ENCODE data around the gene ADCY9. TPM values are rescaled to one million over a fixed set of nuclear protein-coding genes. Genes with fewer than 3 reads are reported as not detected.

ADCY9 gene
- polyA plus RNA-seq, 1 donor from 2014 or later: 6.3 TPM

DNA sequence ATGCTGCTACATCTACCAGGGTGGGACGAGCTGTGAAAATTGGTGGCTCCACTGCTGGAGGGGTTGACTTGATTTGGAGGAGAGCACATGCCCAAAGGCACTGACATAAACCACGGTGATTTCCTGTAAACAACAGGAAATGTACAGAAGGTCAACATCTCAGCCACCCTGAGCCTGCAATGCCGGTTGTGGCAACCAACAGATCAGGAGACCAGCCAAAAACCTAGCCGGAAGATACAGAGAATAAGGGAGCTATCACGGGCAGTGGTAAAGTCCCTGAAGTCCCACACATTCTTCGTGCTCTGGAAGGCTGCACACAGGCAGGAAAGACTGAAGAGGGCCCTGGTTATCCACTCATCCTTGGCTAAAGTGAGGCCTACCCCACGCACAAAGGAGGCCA lies 56.2 kb downstream of the ADCY9 start:
- no peaks in the 10 kb centered on the region for H3K79me2 ChIP-seq (replicated peaks; ENCODE audit: insufficient read depth, low read length)
- no peak overlapping the region for H3K27ac ChIP-seq (ENCODE audit: low read length)
- no peak overlapping the region for H3K4me2 ChIP-seq (ENCODE audit: low read length)
- no peaks in the 10 kb centered on the region for H3F3A ChIP-seq (ENCODE audit: insufficient read depth, low read length, poor library complexity, severe bottlenecking)
- no peaks in the 10 kb centered on the region for H3K27me3 ChIP-seq (ENCODE audit: insufficient read depth, low read depth, low read length)
- TF ChIP-seq POLR2AphosphoS5 (IDR thresholded peaks at IDR 0.05) (no peak), RAD21 (conservative IDR thresholded peaks at IDR 0.05) (no peak), TAF1 (IDR thresholded peaks at IDR 0.05; ENCODE audit: low read depth) (no peak), EP300 (conservative IDR thresholded peaks at IDR 0.05; ENCODE audit: poor library complexity, severe bottlenecking) (no peak), MXI1 (conservative IDR thresholded peaks at IDR 0.05; ENCODE audit: poor library complexity, severe bottlenecking) (no peak), SMC3 (conservative IDR thresholded peaks at IDR 0.05; ENCODE audit: poor library complexity) (no peak), EZH2 (IDR thresholded peaks at IDR 0.05; ENCODE audit: borderline replicate concordance, insufficient read depth, low read length, poor library complexity, severe bottlenecking) (no peak)
- TF ChIP-seq, protein P1, sequence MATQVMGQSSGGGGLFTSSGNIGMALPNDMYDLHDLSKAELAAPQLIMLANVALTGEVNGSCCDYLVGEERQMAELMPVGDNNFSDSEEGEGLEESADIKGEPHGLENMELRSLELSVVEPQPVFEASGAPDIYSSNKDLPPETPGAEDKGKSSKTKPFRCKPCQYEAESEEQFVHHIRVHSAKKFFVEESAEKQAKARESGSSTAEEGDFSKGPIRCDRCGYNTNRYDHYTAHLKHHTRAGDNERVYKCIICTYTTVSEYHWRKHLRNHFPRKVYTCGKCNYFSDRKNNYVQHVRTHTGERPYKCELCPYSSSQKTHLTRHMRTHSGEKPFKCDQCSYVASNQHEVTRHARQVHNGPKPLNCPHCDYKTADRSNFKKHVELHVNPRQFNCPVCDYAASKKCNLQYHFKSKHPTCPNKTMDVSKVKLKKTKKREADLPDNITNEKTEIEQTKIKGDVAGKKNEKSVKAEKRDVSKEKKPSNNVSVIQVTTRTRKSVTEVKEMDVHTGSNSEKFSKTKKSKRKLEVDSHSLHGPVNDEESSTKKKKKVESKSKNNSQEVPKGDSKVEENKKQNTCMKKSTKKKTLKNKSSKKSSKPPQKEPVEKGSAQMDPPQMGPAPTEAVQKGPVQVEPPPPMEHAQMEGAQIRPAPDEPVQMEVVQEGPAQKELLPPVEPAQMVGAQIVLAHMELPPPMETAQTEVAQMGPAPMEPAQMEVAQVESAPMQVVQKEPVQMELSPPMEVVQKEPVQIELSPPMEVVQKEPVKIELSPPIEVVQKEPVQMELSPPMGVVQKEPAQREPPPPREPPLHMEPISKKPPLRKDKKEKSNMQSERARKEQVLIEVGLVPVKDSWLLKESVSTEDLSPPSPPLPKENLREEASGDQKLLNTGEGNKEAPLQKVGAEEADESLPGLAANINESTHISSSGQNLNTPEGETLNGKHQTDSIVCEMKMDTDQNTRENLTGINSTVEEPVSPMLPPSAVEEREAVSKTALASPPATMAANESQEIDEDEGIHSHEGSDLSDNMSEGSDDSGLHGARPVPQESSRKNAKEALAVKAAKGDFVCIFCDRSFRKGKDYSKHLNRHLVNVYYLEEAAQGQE (IDR thresholded peaks at IDR 0.05; ENCODE audit: borderline replicate concordance): no peak
- TF ChIP-seq, protein P2, sequence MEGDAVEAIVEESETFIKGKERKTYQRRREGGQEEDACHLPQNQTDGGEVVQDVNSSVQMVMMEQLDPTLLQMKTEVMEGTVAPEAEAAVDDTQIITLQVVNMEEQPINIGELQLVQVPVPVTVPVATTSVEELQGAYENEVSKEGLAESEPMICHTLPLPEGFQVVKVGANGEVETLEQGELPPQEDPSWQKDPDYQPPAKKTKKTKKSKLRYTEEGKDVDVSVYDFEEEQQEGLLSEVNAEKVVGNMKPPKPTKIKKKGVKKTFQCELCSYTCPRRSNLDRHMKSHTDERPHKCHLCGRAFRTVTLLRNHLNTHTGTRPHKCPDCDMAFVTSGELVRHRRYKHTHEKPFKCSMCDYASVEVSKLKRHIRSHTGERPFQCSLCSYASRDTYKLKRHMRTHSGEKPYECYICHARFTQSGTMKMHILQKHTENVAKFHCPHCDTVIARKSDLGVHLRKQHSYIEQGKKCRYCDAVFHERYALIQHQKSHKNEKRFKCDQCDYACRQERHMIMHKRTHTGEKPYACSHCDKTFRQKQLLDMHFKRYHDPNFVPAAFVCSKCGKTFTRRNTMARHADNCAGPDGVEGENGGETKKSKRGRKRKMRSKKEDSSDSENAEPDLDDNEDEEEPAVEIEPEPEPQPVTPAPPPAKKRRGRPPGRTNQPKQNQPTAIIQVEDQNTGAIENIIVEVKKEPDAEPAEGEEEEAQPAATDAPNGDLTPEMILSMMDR (IDR thresholded peaks at IDR 0.05; ENCODE audit: poor library complexity, severe bottlenecking): no peak
- peaks cover 4% of the 10 kb centered on the region for H3K9me3 ChIP-seq (ENCODE audit: low read length)
- H2AFZ ChIP-seq (ENCODE audit: low read depth, low read length): no peak overlapping the region
- H4K20me1 ChIP-seq (ENCODE audit: insufficient read depth): no peaks in the 10 kb centered on the region
- H3K36me3 ChIP-seq (ENCODE audit: insufficient read depth, low read length): no peaks in the 10 kb centered on the region
- H3K9me2 ChIP-seq (ENCODE audit: insufficient read depth, low read length): no peaks in the 10 kb centered on the region
- no peak overlapping the region for H3K9ac ChIP-seq (ENCODE audit: low read length)
- no peak overlapping the region for H3K4me3 ChIP-seq (ENCODE audit: low read length)

DNA sequence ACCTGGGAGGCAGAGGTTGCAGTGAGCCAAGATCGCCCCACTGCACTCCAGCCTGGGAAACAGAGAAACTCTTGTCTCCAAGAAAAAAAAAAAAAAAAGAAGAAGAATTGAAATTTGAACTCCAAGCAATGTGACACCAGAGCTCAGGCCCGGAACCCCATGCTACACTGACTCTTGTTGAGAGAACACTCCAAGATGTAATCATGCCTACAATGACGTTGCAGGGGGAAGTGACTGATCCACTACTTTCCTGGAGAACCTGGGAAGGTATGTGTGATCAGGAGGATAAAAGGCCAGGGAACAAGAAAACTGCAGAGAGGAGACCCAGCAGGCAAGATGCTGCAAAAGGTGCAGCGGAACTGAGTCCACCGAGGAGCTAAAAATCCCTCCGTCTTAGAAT lies 57.9 kb downstream of the ADCY9 start:
- Histone ChIP-seq H3K4me2 (ENCODE audit: low read length) (no peak overlapping the region), H4K20me1 (ENCODE audit: insufficient read depth) (no peaks in the 10 kb centered on the region), H3K27ac (ENCODE audit: low read length) (no peak overlapping the region), H3K9me3 (ENCODE audit: low read length) (peaks cover 4% of the 10 kb centered on the region), H3K79me2 (replicated peaks; ENCODE audit: insufficient read depth, low read length) (no peaks in the 10 kb centered on the region), H3F3A (ENCODE audit: insufficient read depth, low read length, poor library complexity, severe bottlenecking) (no peaks in the 10 kb centered on the region), H3K4me3 (ENCODE audit: low read length) (no peak overlapping the region), H2AFZ (ENCODE audit: low read depth, low read length) (no peak overlapping the region), H3K9me2 (ENCODE audit: insufficient read depth, low read length) (no peaks in the 10 kb centered on the region), H3K9ac (ENCODE audit: low read length) (no peak overlapping the region), H3K27me3 (ENCODE audit: insufficient read depth, low read depth, low read length) (no peaks in the 10 kb centered on the region), H3K36me3 (ENCODE audit: insufficient read depth, low read length) (no peaks in the 10 kb centered on the region)
- TF ChIP-seq TAF1 (IDR thresholded peaks at IDR 0.05; ENCODE audit: low read depth) (no peak), SMC3 (conservative IDR thresholded peaks at IDR 0.05; ENCODE audit: poor library complexity) (no peak), EP300 (conservative IDR thresholded peaks at IDR 0.05; ENCODE audit: poor library complexity, severe bottlenecking) (no peak), MXI1 (conservative IDR thresholded peaks at IDR 0.05; ENCODE audit: poor library complexity, severe bottlenecking) (no peak), POLR2AphosphoS5 (IDR thresholded peaks at IDR 0.05) (no peak)
- TF ChIP-seq, protein P1 (IDR thresholded peaks at IDR 0.05; ENCODE audit: borderline replicate concordance): no peak
- TF ChIP-seq, protein P2 (IDR thresholded peaks at IDR 0.05; ENCODE audit: poor library complexity, severe bottlenecking): no peak

Measured in neural cell (in vitro differentiated cells).